H7 (cell line): ENCODE data around the gene ITPKB. TPM values are rescaled to one million over a fixed set of nuclear protein-coding genes. Genes with fewer than 3 reads are reported as not detected.
A peak's percentile ranks its signal among the peaks of the same experiment; 100 is the strongest.
"Not testable (repeated sequence)": the region's sequence is repeated elsewhere in the genome, so short reads cannot be mapped to it uniquely, and the experiment has no call there.

Experiments
- DNase-seq: peaks from one replicate; pipeline ENCODE4 v3.0.0; 2012
- H3K27me3 ChIP-seq: 2 replicates; pipeline ENCODE4 v1.6.0; 2011; ENCODE audit warnings: mild to moderate bottlenecking, low read length; ENCODE audit not compliant: control insufficient read depth, insufficient read depth
- H3K36me3 ChIP-seq: replicated peaks from 2 replicates; pipeline ENCODE4 v1.5.1; 2011; ENCODE audit warnings: low read length; ENCODE audit not compliant: control insufficient read depth, insufficient read depth
- H3K4me3 ChIP-seq: 2 replicates; pipeline ENCODE4 v1.5.1; 2011; ENCODE audit warnings: low read depth, mild to moderate bottlenecking, control low read depth, low read length, moderate library complexity; ENCODE audit not compliant: insufficient read depth
- total RNA-seq: library from RNA; depleted of rRNA; stranded (reverse); fragments of >200 nt; shearing (Covaris generic); gene quantifications from 2 replicates; pipeline ENCODE4 v1.2.3, GENCODE V29; 2014

ITPKB gene
- total RNA-seq, 1 experiment from 2014 or later = 15.3 TPM

DNA sequence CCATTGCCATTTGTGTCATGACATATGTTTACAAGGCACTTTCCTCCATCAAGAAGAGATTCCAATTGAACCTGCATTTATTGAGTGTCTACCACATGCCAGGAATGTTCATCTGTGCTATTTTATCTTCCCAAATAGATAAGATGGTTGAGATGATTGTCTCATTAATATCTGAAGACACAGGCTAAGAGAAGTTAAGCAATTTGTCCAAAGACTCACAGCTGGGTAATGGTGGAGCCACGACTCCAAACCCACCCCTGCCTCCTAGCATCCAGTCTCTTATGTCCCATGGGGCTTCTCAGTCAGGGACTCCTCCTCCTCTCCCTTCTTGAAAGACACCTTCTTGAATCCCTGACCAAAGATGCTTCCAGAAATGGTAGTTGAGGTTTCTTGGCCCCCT lies 122.4 kb downstream of the ITPKB start:
- Histone ChIP-seq H3K4me3 (no peak overlapping the region), H3K27me3 (no peaks in the 10 kb centered on the region; the same call in 1 of the 2 replicates), H3K36me3 (no peaks in the 10 kb centered on the region)
- DNase-seq = no peak

GRCh38 chr1:226615876-226616275 lies 123.2 kb downstream of the ITPKB start:
- H3K27me3 ChIP-seq = no peaks in the 10 kb centered on the region; the same call in 1 of the 2 replicates
- H3K4me3 ChIP-seq = no peak overlapping the region
- DNase-seq = no peak
- H3K36me3 ChIP-seq = no peaks in the 10 kb centered on the region

DNA sequence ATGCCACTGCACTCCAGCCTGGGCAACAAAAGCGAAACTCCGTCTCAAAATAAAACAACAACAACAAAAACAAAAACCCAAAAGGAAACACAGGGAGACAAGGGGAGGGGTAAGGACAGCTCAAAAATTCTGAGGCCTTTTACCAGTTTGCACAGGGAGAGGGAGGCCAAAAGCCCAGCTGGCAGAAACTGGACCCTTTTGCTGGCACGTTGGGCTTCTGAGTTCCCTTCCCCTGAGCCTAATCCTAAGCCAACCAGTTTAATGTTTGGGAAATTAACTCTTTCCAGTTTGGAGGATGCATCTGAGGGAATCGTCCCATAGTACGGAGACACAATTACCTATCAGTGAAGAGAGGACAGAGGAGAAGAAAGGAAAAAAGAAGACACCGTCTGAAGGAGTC lies 127.1 kb downstream of the ITPKB start:
- DNase-seq, H3K27me3 ChIP-seq, H3K36me3 ChIP-seq, H3K4me3 ChIP-seq: not testable (repeated sequence)

DNA sequence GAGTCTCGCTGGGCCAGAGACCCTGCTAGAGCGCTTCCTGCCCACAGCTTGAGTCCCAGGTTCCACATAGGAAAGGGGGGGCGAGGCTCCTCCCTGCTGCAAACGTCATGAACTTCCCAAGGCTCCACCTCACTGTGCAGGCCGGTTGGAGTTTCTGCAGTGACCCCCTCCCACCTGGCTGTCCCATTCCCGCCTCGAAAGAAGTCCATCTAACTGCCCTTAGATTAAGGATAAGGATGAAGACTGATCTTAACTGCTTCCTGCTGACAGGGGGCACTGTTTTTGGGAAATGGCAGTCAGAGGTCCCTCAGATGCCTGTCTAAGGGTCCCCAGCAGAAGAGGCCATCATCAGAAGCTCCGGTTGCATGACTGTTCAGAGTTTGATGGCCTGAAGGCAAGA lies 127.8 kb downstream of the ITPKB start:
- no peaks in the 10 kb centered on the region for H3K36me3 ChIP-seq
- no peak for DNase-seq
- no peak overlapping the region for H3K4me3 ChIP-seq
- no peaks in the 10 kb centered on the region; the same call in 1 of the 2 replicates for H3K27me3 ChIP-seq

DNA sequence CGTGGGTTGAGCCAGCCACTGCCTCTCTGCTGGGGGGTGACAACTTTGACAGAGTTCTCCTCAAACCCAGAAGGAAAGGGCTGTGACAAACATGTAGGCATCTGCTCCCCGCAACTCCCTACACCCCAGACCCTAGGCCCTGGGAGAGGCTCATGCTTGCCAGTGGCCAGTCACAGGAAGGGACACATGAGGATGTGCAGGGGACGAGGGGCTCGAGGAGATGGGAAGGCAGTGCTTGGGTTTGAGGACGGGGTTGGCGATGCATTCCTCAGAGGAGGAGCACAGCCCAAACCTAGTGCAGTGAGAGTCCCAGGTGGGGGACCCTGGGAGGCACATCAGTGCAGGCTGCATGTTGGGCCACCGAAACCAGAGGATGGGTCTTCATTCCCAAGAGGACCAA lies 128.4 kb downstream of the ITPKB start:
- DNase-seq = no peak
- no peaks in the 10 kb centered on the region for H3K36me3 ChIP-seq
- no peak overlapping the region for H3K4me3 ChIP-seq
- H3K27me3 ChIP-seq = no peaks in the 10 kb centered on the region; the same call in 1 of the 2 replicates

GRCh38 chr1:226609836-226610455 lies 129.1 kb downstream of the ITPKB start:
- DNase-seq = no peak
- no peaks in the 10 kb centered on the region for H3K36me3 ChIP-seq
- H3K4me3 ChIP-seq = no peak overlapping the region
- no peaks in the 10 kb centered on the region; the same call in 1 of the 2 replicates for H3K27me3 ChIP-seq

DNA sequence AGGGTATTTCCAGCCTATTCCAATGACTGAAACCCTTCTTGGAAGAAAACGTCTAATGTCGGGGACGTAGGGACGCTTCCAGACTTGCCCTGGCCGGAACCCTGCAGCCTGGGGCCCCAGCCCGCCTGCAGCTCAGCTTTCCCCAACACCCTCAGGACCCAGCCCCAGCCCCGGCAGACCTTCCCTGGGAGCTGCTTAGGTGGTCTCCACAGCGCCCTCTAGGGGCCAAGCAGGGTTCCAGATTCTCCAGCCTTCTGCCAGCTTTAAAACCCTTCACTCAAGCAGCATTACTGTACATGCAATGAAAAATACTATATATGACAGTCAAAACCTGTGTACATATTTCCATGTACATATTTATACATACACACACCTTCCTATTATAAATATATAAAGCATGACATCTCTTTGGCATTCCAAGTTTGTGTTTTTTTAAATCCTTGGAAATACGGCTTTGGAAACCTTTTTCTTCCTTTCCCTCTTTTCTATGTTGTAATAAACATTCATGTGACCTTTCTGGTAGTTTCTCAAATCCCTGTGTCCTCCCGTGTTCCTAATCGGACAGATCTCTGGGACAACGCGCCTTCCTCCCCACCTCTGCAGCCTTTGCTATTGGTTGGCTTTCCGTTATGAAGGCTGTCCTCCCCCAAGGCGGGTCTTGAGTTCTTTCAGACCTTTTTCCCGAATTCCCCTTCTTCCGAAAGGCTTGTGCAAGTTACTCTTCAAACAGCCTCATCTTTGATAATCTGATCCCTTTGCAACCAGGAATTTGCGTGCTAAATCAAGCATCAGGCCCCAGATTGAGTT lies 130.2 kb downstream of the ITPKB start:
- Histone ChIP-seq H3K36me3 (no peaks in the 10 kb centered on the region), H3K4me3 (no peak overlapping the region), H3K27me3 (no peaks in the 10 kb centered on the region; the same call in 1 of the 2 replicates)
- peak; percentile 95 for DNase-seq

GRCh38 chr1:226607821-226608220 lies 131.3 kb downstream of the ITPKB start:
- Histone ChIP-seq H3K36me3 (no peaks in the 10 kb centered on the region), H3K4me3 (no peak overlapping the region), H3K27me3 (no peaks in the 10 kb centered on the region; the same call in 1 of the 2 replicates)
- DNase-seq = no peak

DNA sequence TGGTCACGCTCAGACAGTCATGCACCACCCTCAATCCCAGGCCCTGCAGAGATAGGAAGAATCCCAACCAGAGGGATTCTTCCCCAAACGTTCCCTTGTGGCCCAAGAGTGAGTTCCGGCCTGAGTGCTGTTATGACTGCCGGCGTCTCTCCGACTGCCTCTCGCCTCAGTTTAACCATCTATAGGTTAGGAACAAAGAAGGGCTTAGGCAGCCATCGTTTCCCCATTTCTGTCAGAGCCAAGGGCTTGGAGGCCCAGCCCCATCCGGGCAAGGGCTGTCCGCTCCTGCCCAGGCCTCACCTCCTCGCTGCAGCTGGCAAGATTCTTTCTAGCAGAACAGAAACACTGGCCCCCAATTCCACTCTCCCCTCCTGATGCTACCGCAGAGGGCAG lies 131.8 kb downstream of the ITPKB start:
- Histone ChIP-seq H3K27me3 (no peaks in the 10 kb centered on the region; the same call in 1 of the 2 replicates), H3K4me3 (no peak overlapping the region), H3K36me3 (no peaks in the 10 kb centered on the region)
- DNase-seq = no peak

GRCh38 chr1:226606311-226607267 lies 132.5 kb downstream of the ITPKB start:
- Histone ChIP-seq H3K27me3 (no peaks in the 10 kb centered on the region; the same call in 1 of the 2 replicates), H3K4me3 (no peak overlapping the region), H3K36me3 (no peaks in the 10 kb centered on the region)
- DNase-seq = peak; percentile 67

DNA sequence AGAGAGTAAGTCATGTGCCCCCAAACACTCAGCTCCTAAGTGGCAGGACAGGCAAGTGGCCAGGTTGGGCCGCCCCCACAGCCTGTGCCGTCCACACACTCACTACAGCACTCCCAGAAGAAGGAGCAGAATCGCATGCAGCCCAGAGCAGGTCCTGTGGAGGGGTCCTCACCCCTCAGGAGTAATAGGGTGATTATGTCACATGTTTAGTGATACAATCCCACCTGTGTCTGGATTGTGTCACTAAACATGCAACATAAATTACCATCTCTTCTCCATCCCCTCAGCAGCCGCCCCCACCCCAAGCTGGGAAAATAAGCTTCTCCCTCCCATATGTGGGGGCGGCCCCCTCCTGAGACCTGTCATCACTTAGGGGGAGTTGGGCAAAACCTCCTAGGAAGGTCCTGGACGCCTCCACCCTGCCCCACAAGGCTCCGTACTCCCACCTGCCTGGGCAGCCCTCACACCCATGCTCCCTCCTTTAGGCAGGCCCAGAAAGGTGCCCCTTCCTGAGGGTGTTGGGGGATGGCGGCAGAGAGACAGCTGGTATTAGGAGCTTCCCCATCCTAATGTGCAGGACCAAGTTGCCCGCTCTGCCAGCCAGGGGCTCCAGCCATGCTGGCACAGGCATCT lies 133.6 kb downstream of the ITPKB start:
- Histone ChIP-seq H3K27me3 (no peaks in the 10 kb centered on the region), H3K36me3 (no peaks in the 10 kb centered on the region), H3K4me3 (no peak overlapping the region)
- no peak for DNase-seq

DNA sequence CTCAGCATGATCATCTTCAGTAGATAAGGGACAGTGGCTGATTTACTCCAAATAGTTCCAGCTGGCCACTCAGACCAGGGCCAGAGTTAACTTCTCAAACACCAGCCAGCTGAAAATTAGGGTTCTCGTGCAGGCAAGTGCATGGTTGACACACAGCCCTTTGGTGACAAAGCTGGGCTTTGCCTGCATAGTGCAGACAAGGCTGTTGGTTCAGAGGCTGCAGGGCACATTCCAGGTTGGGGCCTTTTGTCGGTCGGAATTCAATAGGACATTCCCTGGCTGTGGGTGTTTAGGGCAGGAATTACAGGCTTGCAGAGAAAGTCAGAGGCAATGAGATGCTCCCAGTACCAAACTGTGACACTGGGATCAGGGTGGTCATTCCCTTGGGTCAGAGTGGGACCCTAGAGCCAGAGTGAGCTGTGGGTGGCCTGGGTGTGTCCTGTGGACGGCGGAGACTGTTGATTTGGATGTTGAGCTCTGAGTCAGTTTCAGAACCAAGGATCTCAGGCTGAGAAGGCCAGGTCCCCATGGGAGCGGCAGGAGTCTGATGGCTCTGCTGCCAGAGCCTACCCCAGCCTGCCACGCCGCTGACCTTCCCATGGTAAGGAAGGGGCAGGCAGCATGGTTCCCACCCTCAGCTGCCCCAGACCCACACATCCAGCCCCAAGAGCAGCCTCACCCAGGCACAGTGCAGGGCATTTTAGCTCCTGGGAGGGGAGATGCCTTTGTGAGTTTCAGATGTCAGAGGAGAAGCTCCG lies 134.3 kb downstream of the ITPKB start:
- peak; percentile 74 for DNase-seq

GRCh38 chr1:226603858-226604559 lies 135.1 kb downstream of the ITPKB start:
- peak; percentile 69 for DNase-seq
- no peak overlapping the region for H3K4me3 ChIP-seq
- H3K27me3 ChIP-seq = no peaks in the 10 kb centered on the region
- H3K36me3 ChIP-seq = no peaks in the 10 kb centered on the region

More for the DNA sequence above, 134.3 kb downstream of the ITPKB start:
- no peak overlapping the region for H3K4me3 ChIP-seq
- no peaks in the 10 kb centered on the region for H3K36me3 ChIP-seq
- H3K27me3 ChIP-seq = no peaks in the 10 kb centered on the region
